HCT116 (cell line): ENCODE data around the gene DNAJA4. TPM values are rescaled to one million over a fixed set of nuclear protein-coding genes. Genes with fewer than 3 reads are reported as not detected.

Experiments used
- ATAC-seq: fragments of 200-7000 bp; cut with Tn5 transposase; 2 replicates; pipeline ENCODE4 v1.9.1; 2020; ENCODE audit warnings: mild to moderate bottlenecking, moderate library complexity
- BruUV-seq: library from RNA; stranded (reverse); fragments of 400-500 nt; replicated peaks from 2 replicates; lab custom pipeline; 2021; lab: Mats Ljungman, UMichigan
- CTCF ChIA-PET: fragments of 300-600 bp; sonication (Branson Sonifier 250); formaldehyde crosslinking; loops from one replicate; lab custom pipeline; 2021; ENCODE audit warnings: antibody characterized with exemption; lab: Charles Lee
- POLR2A ChIA-PET: fragments of 300-600, 350-600 bp; sonication (Branson Sonifier 250); formaldehyde crosslinking; loops from one replicate; lab custom pipeline; 2021; ENCODE audit warnings: antibody characterized with exemption; lab: Charles Lee
- RAD21 ChIA-PET, 2 experiments: fragments of 300-600 bp; sonication (Branson Sonifier 250); formaldehyde crosslinking; loops; one replicate each; lab custom pipeline; 2023; ENCODE audit warnings: low total read pairs in 2 of 2; ENCODE audit not compliant: uncharacterized antibody in 2 of 2, unreplicated experiment in 2 of 2, low non-redundant PET in 1 of 2; lab: Charles Lee
- DNase-seq: peaks from one replicate; pipeline ENCODE4 v3.0.0-alpha.2; 2010; ENCODE audit warnings: low read depth, low spot score
- H2AFZ ChIP-seq: fragments of 200-600 bp; shearing (Covaris generic), sonication (generic); 2 replicates; pipeline ENCODE4 v1.6.1; 2017; ENCODE audit warnings: low read depth, mixed run types, mixed read lengths, antibody characterized with exemption, low read length; ENCODE audit not compliant: poor library complexity, severe bottlenecking
- H3K27ac ChIP-seq: 2 replicates; pipeline ENCODE4 v1.5.1; 2012; ENCODE audit warnings: low read depth, low read length
- H3K27me3 ChIP-seq: fragments of 200-600 bp; sonication (generic); 2 replicates; pipeline ENCODE4 v1.6.1; 2016; ENCODE audit warnings: mixed run types, low read length, mixed read lengths; ENCODE audit not compliant: insufficient read depth
- H3K36me3 ChIP-seq, 2 experiments: fragments of 200-500 bp in 1 of 2; fragments of 200-600 bp in 1 of 2; sonication (Bioruptor generic) in 1 of 2; sonication (generic) in 1 of 2; 2 replicates each; pipeline versions ENCODE4 v1.5.1 to v1.6.1; 2014 to 2016; ENCODE audit warnings: low read length in 2 of 2, inconsistent platforms in 1 of 2, mixed read lengths in 1 of 2, mixed run types in 1 of 2; ENCODE audit not compliant: insufficient read depth in 2 of 2, control insufficient read depth in 1 of 2
- H3K4me1 ChIP-seq, 2 experiments: fragments of 200-600 bp in 1 of 2; sonication (generic) in 1 of 2; 2 replicates each; pipeline versions ENCODE4 v1.5.1 to v1.6.1; 2012 to 2017; ENCODE audit warnings: low read length in 2 of 2, inconsistent platforms in 1 of 2, mild to moderate bottlenecking in 1 of 2, mixed read lengths in 1 of 2, mixed run types in 1 of 2, moderate library complexity in 1 of 2; ENCODE audit not compliant: insufficient read depth in 2 of 2, control insufficient read depth in 1 of 2
- H3K4me2 ChIP-seq: fragments of 200-600 bp; sonication (generic); 2 replicates; pipeline ENCODE4 v1.6.1; 2017; ENCODE audit warnings: mixed run types, low read length, mixed read lengths
- H3K4me3 ChIP-seq, 2 experiments: fragments of 200-600 bp in 1 of 2; sonication (generic) in 1 of 2; replicated peaks in 1 of 2; 2 replicates each; pipeline ENCODE4 v1.5.1; 2011 to 2016; ENCODE audit warnings: low read length in 2 of 2, control low read depth in 1 of 2, low read depth in 1 of 2, mild to moderate bottlenecking in 1 of 2, mixed read lengths in 1 of 2, mixed run types in 1 of 2
- H3K79me2 ChIP-seq: fragments of 200-600 bp; sonication (generic); 2 replicates; pipeline ENCODE4 v1.6.1; 2017; ENCODE audit warnings: mild to moderate bottlenecking, mixed run types, low read length, moderate library complexity, mixed read lengths; ENCODE audit not compliant: insufficient read depth
- H3K9ac ChIP-seq: fragments of 200-600 bp; sonication (generic); 2 replicates; pipeline ENCODE4 v1.6.1; 2016; ENCODE audit warnings: low read length, mixed read lengths
- H3K9me2 ChIP-seq: fragments of 200-600 bp; sonication (generic), shearing (Covaris generic); 2 replicates; pipeline ENCODE4 v1.6.1; 2017; ENCODE audit warnings: mixed run types, mild to moderate bottlenecking, moderate library complexity; ENCODE audit not compliant: insufficient read depth
- H3K9me3 ChIP-seq, 2 experiments: fragments of 200-500 bp in 1 of 2; fragments of 200-600 bp in 1 of 2; sonication (Bioruptor generic) in 1 of 2; sonication (generic) in 1 of 2; 2 replicates each; pipeline ENCODE4 v1.6.1; 2014 to 2017; ENCODE audit warnings: low read length in 2 of 2, mixed read lengths in 2 of 2, inconsistent platforms in 1 of 2, low read depth in 1 of 2, mild to moderate bottlenecking in 1 of 2, mixed run types in 1 of 2, moderate library complexity in 1 of 2; ENCODE audit not compliant: control insufficient read depth in 1 of 2, insufficient read depth in 1 of 2
- H4K20me1 ChIP-seq: fragments of 200-600 bp; sonication (generic), shearing (Covaris generic); 2 replicates; pipeline ENCODE4 v1.6.1; 2017; ENCODE audit warnings: mixed run types, mild to moderate bottlenecking, moderate library complexity; ENCODE audit not compliant: insufficient read depth
- CBX3 ChIP-seq: IDR thresholded peaks from 2 replicates; pipeline ENCODE4 v1.6.1; 2012; ENCODE audit warnings: low read depth
- EGR1 ChIP-seq: IDR thresholded peaks from 2 replicates; pipeline ENCODE4 v1.6.1; 2012; ENCODE audit warnings: low read depth
- ELF1 ChIP-seq: IDR thresholded peaks from 2 replicates; pipeline ENCODE4 v1.6.1; 2012; ENCODE audit warnings: low read depth, borderline replicate concordance
- EZH2phosphoT487 ChIP-seq: fragments of 200-600 bp; IDR thresholded peaks from 2 replicates; pipeline ENCODE4 v1.6.1; 2018; ENCODE audit warnings: antibody characterized with exemption, borderline replicate concordance
- FOSL1 ChIP-seq: IDR thresholded peaks from 2 replicates; pipeline ENCODE4 v1.6.1; 2012; ENCODE audit warnings: low read depth
- JUND ChIP-seq: IDR thresholded peaks from 2 replicates; pipeline ENCODE4 v1.6.1; 2012
- POLR2A ChIP-seq: IDR thresholded peaks from 2 replicates; pipeline ENCODE4 v1.7.0; 2011; ENCODE audit warnings: borderline replicate concordance; ENCODE audit not compliant: insufficient read depth, insufficient read length; ENCODE audit errors: extremely low read depth
- POLR2AphosphoS5 ChIP-seq: IDR thresholded peaks from 2 replicates; pipeline ENCODE4 v1.6.1; 2011; ENCODE audit warnings: mild to moderate bottlenecking, low read depth, low read length, moderate library complexity
- RAD21 ChIP-seq: IDR thresholded peaks from 2 replicates; pipeline ENCODE4 v1.6.1; 2012; ENCODE audit warnings: low read depth, mild to moderate bottlenecking
- REST ChIP-seq: IDR thresholded peaks from 2 replicates; pipeline ENCODE4 v1.6.1; 2012; ENCODE audit warnings: low read depth
- SP1 ChIP-seq: IDR thresholded peaks from 2 replicates; pipeline ENCODE4 v1.6.1; 2012; ENCODE audit warnings: low read depth
- SRF ChIP-seq: IDR thresholded peaks from 2 replicates; pipeline ENCODE4 v1.6.1; 2012; ENCODE audit warnings: low read depth
- intact Hi-C: fragments of 100-400 bp; cut with micrococcal nuclease; formaldehyde crosslinking; loops from 2 replicates; pipeline ENCODE4 v1.10.0; 2022
- total RNA-seq: library from RNA; stranded (reverse); gene quantifications from one replicate; pipeline ENCODE4 v1.2.1, GENCODE V29; 2021; ENCODE audit not compliant: unreplicated experiment
- TF ChIP-seq, protein P1 (sequence below): IDR thresholded peaks from 2 replicates; pipeline ENCODE4 v1.6.1; 2012
- TF ChIP-seq, protein P2 (sequence below): IDR thresholded peaks from 2 replicates; pipeline ENCODE4 v1.6.1; 2012
- TF ChIP-seq, protein P3 (sequence below): IDR thresholded peaks from 2 replicates; pipeline ENCODE4 v1.6.1; 2011; ENCODE audit warnings: mild to moderate bottlenecking, low read length, moderate library complexity; ENCODE audit not compliant: insufficient replicate concordance; ENCODE audit errors: extremely low read depth

Gene DNAJA4
- total RNA-seq, 1 experiment from 2014 or later, result 66.6 TPM

DNA sequence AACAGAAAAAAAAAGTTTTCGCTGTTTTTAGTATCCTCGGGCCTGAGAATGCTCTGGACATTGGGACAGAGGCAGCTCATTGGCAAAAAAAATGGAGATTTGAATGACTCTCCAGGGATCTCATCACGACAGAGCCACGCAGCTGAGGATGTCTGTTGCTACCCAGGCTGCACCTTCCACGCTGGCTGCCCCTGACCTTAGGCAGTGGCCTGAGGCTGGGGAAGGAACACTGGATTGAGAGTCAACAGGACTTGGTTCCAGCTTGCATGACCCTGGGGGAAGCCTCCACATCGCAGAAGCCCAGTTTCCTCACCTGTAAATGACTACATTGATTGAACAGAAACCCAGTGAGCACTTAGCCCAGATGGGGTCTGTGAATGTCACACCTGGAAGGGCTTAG, 21.3 kb upstream of the DNAJA4 start:
- no peak for DNase-seq
- Histone ChIP-seq H3K4me2 (no peak overlapping the region), H3K9me3 (no peaks in the 10 kb centered on the region), H2AFZ (peak overlapping the region; percentile 28), H4K20me1 (no peaks in the 10 kb centered on the region), H3K27me3 (no peaks in the 10 kb centered on the region), H3K36me3 (no peaks in the 10 kb centered on the region), H3K4me3 (no peak overlapping the region), H3K9ac (no peak overlapping the region), H3K79me2 (no peaks in the 10 kb centered on the region), H3K4me1 (peaks cover 2 to 4% of the 10 kb centered on the region in 2 experiments; a peak in 2 of 4 replicates), H3K27ac (no peak overlapping the region), H3K9me2 (no peaks in the 10 kb centered on the region)
- ChIA-PET RAD21 (no interaction called here), POLR2A (no interaction called here), CTCF (interaction anchor here (0.6 to 3.2 kb wide), 5 partner anchors 47 to 333 kb away, joined by 3 to 18 read pairs (median 7); no protein-coding TSS in a partner anchor)
- no TSS peak for BruUV-seq
- intact Hi-C loops, result no loop called here
- TF ChIP-seq, protein P1, sequence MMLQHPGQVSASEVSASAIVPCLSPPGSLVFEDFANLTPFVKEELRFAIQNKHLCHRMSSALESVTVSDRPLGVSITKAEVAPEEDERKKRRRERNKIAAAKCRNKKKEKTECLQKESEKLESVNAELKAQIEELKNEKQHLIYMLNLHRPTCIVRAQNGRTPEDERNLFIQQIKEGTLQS, result no peak
- no peak for TF ChIP-seq CBX3
- no peak for TF ChIP-seq REST
- TF ChIP-seq POLR2A, result no peak
- no peak for ATAC-seq

GRCh38 chr15:78243491-78243941, 20.8 kb upstream of the DNAJA4 start:
- Histone ChIP-seq H3K4me2 (no peak overlapping the region), H4K20me1 (no peaks in the 10 kb centered on the region), H3K4me3 (no peak overlapping the region), H3K79me2 (no peaks in the 10 kb centered on the region), H2AFZ (peak overlapping the region; percentile 28), H3K9me2 (no peaks in the 10 kb centered on the region), H3K36me3 (no peaks in the 10 kb centered on the region), H3K27me3 (no peaks in the 10 kb centered on the region), H3K9me3 (no peaks in the 10 kb centered on the region), H3K4me1 (peaks cover 2 to 4% of the 10 kb centered on the region in 2 experiments; a peak in 2 of 4 replicates), H3K9ac (no peak overlapping the region), H3K27ac (no peak overlapping the region)
- CTCF ChIA-PET, result interaction anchor here (1.0 to 1.3 kb wide), 2 partner anchors 48 to 67 kb away, joined by 3 to 7 read pairs; no protein-coding TSS in a partner anchor
- POLR2A ChIA-PET, result no interaction called here
- intact Hi-C loops, result no loop called here
- ATAC-seq (no peak), DNase-seq (no peak)
- no TSS peak for BruUV-seq
- RAD21 ChIA-PET, result no interaction called here
- TF ChIP-seq EGR1, result no peak
- TF ChIP-seq ELF1, result no peak
- TF ChIP-seq CBX3, result no peak
- TF ChIP-seq SRF, result no peak
- no peak for TF ChIP-seq SP1
- TF ChIP-seq EZH2phosphoT487, result no peak
- TF ChIP-seq, protein P2, sequence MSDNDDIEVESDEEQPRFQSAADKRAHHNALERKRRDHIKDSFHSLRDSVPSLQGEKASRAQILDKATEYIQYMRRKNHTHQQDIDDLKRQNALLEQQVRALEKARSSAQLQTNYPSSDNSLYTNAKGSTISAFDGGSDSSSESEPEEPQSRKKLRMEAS, result no peak
- no peak for TF ChIP-seq POLR2AphosphoS5
- TF ChIP-seq, protein P1, result no peak
- TF ChIP-seq, protein P3, sequence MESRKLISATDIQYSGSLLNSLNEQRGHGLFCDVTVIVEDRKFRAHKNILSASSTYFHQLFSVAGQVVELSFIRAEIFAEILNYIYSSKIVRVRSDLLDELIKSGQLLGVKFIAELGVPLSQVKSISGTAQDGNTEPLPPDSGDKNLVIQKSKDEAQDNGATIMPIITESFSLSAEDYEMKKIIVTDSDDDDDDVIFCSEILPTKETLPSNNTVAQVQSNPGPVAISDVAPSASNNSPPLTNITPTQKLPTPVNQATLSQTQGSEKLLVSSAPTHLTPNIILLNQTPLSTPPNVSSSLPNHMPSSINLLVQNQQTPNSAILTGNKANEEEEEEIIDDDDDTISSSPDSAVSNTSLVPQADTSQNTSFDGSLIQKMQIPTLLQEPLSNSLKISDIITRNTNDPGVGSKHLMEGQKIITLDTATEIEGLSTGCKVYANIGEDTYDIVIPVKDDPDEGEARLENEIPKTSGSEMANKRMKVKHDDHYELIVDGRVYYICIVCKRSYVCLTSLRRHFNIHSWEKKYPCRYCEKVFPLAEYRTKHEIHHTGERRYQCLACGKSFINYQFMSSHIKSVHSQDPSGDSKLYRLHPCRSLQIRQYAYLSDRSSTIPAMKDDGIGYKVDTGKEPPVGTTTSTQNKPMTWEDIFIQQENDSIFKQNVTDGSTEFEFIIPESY, result no peak
- TF ChIP-seq JUND, result no peak
- TF ChIP-seq FOSL1, result no peak
- no peak for TF ChIP-seq RAD21
